Measurements from ENCODE around the gene OGT.

The OGT gene

DNA sequence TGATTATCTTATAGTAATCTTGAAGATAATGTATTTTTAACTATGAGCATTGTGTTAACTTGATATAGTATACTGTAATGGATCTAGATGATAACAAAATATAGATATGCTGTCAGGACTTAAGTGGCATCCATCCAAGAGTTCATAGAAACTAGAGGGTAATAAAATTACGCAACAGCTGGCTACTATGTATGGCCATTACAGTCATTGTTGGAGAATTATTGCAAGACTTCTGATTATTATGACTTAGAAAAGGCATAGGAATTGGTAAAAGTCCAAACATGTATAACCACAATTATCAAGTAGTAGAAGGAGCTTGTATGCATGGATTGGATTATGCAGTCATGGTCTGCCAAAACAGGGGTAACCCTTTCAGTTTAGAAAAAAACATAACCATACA lies 9.5 kb downstream of the OGT start:
- no peak overlapping the region for H3K27ac ChIP-seq
- no peak for TF ChIP-seq ZFX (IDR thresholded peaks at IDR 0.05)
- TF ChIP-seq, protein P1, sequence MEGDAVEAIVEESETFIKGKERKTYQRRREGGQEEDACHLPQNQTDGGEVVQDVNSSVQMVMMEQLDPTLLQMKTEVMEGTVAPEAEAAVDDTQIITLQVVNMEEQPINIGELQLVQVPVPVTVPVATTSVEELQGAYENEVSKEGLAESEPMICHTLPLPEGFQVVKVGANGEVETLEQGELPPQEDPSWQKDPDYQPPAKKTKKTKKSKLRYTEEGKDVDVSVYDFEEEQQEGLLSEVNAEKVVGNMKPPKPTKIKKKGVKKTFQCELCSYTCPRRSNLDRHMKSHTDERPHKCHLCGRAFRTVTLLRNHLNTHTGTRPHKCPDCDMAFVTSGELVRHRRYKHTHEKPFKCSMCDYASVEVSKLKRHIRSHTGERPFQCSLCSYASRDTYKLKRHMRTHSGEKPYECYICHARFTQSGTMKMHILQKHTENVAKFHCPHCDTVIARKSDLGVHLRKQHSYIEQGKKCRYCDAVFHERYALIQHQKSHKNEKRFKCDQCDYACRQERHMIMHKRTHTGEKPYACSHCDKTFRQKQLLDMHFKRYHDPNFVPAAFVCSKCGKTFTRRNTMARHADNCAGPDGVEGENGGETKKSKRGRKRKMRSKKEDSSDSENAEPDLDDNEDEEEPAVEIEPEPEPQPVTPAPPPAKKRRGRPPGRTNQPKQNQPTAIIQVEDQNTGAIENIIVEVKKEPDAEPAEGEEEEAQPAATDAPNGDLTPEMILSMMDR (conservative IDR thresholded peaks at IDR 0.05), result no peak

DNA sequence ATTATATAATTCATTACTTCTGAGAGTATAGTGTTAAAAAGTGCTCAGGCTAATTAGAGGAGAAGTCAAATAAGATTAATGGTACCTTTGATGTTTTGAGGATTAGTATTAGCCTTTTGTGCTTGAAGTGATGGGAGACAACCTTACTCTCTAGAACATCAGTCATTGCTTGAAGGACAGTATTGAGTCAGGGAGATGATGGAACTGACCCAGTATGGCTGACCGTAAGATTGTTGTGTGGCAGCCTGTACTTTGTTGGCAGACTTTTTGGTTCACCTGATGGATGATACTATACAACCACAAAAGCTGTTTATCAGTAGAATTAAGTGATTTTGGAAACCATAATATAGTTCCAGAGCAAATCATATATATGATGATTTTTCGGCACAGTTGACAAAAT lies 9.9 kb downstream of the OGT start:
- TF ChIP-seq, protein P1 (conservative IDR thresholded peaks at IDR 0.05), result no peak
- no peak for TF ChIP-seq ZFX (IDR thresholded peaks at IDR 0.05)
- H3K27ac ChIP-seq, result no peak overlapping the region

DNA sequence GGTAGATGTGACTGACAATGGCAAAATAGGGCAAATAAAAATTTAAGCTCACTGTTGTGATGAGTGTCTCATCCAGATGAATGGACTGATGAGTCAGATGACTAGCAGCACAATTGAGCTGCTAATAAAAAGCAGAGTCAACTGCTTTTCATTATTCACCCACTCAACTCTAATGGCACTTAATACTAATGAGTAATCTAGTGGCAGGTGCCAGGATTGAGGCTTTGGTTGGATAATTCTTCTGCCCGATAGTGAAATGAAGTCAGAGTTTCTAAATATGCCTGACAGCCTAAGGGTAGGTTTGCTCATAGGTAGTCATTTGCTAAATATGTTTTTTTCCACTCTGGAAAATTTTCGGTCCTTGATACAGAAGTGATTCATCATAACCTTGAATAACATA lies 10.4 kb downstream of the OGT start:
- H3K27ac ChIP-seq, result no peak overlapping the region
- TF ChIP-seq, protein P1 (conservative IDR thresholded peaks at IDR 0.05), result no peak
- no peak for TF ChIP-seq ZFX (IDR thresholded peaks at IDR 0.05)

DNA sequence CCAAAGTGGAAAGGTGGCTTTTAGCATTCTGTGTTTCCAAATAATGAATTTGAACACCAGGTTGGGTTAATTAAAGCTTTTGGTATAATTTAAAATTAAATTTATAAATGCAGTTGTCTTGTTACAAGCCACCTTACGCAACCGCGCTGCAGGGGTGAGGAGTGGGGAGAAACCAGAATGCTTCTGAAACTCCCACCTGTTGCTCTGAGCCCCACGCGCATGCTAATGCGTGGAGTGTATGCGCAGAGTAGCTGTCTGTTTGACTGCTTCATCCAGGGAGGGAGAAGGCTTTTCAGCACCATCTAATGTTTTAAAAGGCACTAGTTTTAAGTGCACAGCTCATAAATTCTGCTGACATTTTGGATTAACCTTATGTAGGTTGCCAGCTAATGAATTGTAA lies 12.5 kb downstream of the OGT start:
- H3K27ac ChIP-seq, result no peak overlapping the region
- TF ChIP-seq ZFX (IDR thresholded peaks at IDR 0.05), result no peak
- TF ChIP-seq, protein P1 (conservative IDR thresholded peaks at IDR 0.05), result no peak

DNA sequence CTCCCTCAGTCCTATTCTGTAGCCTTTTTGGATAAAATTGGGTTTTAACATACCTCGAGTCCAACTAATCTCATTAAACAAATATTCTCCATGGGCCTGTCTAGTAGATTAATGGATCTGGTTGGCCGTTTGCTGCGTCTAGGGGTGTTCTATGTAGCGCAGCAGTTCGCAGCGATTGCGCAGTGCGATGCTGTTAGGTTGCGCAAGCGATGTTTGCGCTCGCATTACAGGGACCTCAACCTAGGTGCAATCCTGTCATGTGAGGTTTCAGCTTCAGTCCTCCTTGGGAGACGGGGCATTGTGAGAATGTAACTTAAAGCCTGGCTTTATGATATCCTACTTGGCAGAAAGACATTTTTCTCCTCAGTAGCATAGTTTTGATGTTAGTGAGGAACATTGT lies 14.0 kb downstream of the OGT start:
- no peak overlapping the region for H3K27ac ChIP-seq
- TF ChIP-seq, protein P1 (conservative IDR thresholded peaks at IDR 0.05), result no peak
- no peak for TF ChIP-seq ZFX (IDR thresholded peaks at IDR 0.05)

DNA sequence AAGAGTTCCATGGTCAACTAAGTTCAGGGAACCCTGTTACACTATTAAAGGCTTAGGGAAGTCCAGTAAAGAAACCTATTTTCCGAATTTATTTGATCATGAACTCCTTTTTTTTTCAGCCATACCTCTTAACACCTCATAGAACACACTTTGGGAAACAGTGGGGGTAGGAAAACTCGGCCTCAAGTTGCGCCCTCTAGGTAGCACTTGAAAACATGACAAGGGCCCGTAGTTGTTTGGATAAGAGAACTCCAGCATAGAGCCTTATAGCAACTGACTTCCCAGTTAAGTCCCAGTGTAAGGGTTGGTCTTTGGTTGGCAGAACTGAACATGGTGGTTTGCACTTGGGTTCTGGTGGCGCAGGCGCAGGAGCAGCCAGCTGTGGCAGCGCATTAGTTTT lies 14.4 kb downstream of the OGT start:
- H3K27ac ChIP-seq, result no peak overlapping the region
- no peak for TF ChIP-seq ZFX (IDR thresholded peaks at IDR 0.05)
- TF ChIP-seq, protein P1 (conservative IDR thresholded peaks at IDR 0.05), result no peak

DNA sequence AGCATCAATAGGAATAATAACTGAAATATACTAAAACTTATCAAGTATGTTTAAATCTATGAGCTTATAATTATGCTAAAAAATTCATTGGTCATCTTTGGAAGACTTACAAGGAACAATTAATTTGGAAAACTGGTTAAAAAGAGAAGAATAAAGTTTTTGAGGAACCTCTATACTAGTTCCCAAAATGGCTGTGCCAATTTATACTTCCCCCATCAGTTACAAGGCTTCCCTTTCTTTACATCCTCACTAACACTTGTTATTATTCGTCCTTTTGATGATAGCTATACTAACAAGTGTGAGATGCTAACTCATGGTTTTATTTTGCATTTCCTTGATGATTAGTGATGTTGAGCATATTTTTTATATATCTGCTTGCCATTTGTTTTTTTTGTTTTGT lies 17.1 kb downstream of the OGT start:
- TF ChIP-seq, protein P1 (conservative IDR thresholded peaks at IDR 0.05), result no peak
- no peak for TF ChIP-seq ZFX (IDR thresholded peaks at IDR 0.05)
- H3K27ac ChIP-seq, result no peak overlapping the region

Measured in C4-2B (cell line).